ENCODE data around the gene TEF.

The TEF gene

DNA sequence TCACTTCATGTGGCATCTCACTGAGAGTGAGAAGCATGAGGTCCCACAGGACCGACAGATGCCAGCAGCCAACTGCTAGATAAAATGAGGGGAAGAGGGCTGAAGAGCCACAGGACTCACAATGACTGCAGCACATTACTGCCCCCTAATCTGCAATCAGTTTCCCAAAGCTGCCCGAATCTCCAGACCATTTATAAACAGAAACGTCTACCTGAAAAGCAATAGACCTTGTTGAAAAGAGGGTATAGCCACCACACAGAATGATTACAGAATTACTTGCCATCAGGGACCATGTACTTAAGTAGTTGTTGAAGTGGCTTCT is 12.4 kb upstream of the TEF start:
- TF ChIP-seq, protein P1, sequence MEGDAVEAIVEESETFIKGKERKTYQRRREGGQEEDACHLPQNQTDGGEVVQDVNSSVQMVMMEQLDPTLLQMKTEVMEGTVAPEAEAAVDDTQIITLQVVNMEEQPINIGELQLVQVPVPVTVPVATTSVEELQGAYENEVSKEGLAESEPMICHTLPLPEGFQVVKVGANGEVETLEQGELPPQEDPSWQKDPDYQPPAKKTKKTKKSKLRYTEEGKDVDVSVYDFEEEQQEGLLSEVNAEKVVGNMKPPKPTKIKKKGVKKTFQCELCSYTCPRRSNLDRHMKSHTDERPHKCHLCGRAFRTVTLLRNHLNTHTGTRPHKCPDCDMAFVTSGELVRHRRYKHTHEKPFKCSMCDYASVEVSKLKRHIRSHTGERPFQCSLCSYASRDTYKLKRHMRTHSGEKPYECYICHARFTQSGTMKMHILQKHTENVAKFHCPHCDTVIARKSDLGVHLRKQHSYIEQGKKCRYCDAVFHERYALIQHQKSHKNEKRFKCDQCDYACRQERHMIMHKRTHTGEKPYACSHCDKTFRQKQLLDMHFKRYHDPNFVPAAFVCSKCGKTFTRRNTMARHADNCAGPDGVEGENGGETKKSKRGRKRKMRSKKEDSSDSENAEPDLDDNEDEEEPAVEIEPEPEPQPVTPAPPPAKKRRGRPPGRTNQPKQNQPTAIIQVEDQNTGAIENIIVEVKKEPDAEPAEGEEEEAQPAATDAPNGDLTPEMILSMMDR (IDR thresholded peaks at IDR 0.05) = no peak

DNA sequence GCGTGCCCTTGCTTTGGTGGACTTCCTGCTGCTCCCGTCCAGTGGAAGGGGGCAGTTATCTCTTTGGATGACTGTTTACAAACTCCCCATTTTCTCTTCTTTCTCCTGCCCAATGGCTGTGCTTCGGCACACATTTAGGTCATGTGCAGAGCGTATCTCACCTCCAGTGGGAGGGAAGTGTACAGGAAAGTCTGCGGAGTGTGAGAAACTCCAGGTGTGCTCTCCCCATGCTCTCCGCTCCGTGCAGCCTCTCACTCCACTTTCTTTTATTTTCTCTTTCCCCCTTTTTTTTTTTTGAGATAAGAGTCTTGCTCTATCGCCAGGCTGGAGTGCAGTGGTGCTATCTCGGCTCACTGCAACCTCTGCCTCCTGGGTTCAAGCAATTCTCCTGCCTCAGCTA is 11.9 kb upstream of the TEF start:
- TF ChIP-seq, protein P1 (IDR thresholded peaks at IDR 0.05) = no peak

DNA sequence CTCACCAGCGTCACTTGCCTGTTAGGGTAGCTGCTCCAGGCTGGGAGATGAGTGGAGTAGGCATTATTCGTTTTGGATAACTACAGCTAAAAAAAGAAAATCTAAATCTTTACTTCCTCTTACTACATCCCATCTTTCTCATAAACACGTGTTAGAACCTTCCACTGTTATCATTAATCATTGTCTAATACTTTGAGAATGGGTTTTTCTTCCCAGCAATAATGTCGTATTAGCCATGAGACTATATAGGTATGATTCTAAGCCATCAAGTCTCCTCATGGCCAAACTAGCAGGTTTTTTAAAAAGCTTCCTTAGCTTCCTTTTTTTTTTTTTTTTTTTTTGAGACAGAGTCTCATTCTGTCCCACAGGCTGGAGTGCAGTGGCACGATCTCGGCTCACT is 3.9 kb upstream of the TEF start:
- TF ChIP-seq, protein P1 (IDR thresholded peaks at IDR 0.05) = no peak

DNA sequence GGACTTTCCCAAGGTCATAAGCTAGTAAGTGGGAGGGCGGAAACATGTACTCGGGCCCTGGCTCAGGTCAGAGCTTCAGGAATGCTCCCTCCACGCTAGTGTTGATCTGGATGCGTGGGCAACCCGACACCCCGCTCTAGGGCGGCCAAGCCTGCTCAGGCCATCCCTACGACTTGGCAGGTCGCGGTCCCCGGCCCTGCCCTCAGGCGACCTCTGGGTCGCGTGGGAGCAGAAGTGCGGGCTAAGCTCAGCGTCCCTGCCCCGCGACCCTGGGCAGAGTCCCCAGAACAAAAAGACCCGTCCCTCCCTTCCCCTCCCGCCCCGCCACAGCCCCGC is 781 bp upstream of the TEF start:
- TF ChIP-seq, protein P1 (IDR thresholded peaks at IDR 0.05) = no peak

DNA sequence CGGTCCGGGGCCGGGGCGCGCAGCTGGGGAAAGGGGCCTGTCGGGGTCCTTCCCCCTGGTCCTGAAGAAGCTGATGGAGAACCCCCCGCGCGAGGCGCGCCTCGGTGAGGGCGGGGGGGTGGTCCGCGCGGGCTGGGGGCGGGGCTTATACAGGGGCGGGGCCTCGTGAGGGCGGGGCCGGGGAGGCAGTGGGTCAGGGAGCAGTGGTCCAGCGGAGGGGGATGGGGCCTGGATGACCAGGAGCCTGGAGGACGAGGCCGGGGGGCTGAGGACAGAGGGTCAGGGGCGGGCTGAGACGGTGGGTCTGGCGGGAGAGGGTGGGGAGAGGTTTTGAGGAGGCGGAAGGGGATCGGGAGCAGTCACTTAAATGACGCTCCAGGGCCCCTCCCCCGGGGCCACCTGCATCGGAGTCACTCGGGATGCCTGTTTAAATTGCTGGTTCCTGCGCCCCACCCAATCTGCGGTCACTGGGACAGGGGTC is 396 bp downstream of the TEF start:
- TF ChIP-seq, protein P1 (IDR thresholded peaks at IDR 0.05) = no peak

DNA sequence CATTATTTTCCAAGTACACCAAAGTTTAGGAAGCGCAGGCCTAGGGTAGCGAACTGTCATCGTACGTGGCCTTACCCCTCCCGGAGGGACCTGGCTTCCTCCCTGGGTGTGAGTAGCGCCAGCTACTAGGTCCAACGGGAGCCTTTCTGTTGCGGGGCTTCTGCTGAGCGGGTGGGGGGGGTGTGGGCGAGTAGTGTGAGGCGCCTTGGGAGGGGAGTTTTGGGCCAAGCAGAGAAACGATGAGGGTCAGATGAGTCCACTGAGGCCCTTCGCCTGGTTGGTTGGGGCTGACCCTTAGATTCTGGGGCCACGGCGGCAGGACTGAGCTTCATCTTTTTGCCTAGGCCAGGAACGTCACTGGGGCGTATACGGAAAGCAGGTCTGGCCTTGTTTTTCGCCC is 868 bp downstream of the TEF start:
- TF ChIP-seq, protein P1 (IDR thresholded peaks at IDR 0.05) = no peak

DNA sequence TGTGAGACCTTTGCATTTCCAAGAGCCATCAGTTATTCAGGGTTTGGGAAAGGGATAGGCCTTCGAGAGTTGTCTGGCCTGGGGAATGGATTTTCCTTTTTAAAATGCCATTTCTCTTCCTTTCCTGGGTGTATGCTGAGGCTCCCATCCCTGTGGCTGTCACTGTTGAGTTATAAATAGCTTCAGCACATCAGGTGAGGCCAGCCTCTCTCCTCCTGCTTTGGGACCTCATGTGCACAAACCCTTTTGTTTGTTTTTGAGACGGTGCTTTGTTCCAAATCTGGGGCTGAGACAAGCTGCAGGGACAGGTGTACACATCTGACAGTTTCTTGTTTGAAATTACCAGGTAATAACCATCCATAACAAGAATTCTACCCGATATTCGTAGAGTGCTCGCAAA is 1.3 kb downstream of the TEF start:
- TF ChIP-seq, protein P1 (IDR thresholded peaks at IDR 0.05) = no peak

DNA sequence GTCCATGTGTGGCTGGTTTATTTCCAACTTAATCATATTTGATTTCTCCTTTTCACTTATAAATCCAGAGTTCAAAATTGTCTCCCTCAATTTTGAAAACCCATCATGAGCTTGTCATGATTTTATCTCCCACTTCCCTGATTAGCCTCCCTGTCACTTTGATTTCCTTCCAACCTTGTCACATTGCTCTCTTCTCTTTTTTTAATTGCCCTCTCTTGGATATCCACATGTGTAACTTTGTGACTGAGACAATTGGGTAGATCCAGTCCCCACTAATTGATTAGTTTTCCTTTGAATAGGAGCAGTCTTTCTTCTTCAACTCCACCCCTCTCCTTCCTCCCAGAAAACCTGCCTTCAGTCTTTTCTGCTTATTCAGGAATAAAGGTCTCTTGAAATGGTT is 2.4 kb downstream of the TEF start:
- TF ChIP-seq, protein P1 (IDR thresholded peaks at IDR 0.05) = no peak
